Liver (tissue), 9 donors: ENCODE data around the gene PPP2R5A. TPM values are rescaled to one million over a fixed set of nuclear protein-coding genes. Genes with fewer than 3 reads are reported as not detected.

Experiments
- DNase-seq: peaks from one replicate; pipeline ENCODE4 v3.0.0-alpha.2; 2017; ENCODE audit warnings: low spot score
- H3K27ac ChIP-seq, 2 donors: one replicate each; pipeline ENCODE4 v1.7.0; 2013; ENCODE audit warnings: inconsistent platforms in 2 of 2, low read length in 2 of 2, control low read depth in 1 of 2, low read depth in 1 of 2, mild to moderate bottlenecking in 1 of 2
- H3K27me3 ChIP-seq, 4 donors: one replicate each; pipeline versions ENCODE4 v1.6.1 to v1.7.0; 2013; ENCODE audit warnings: low read length in 3 of 4, inconsistent platforms in 1 of 4, mild to moderate bottlenecking in 1 of 4, moderate library complexity in 1 of 4; ENCODE audit not compliant: control insufficient read depth in 4 of 4, insufficient read depth in 4 of 4
- H3K36me3 ChIP-seq, 4 donors: one replicate each; pipeline versions ENCODE4 v1.6.1 to v1.7.0; 2013; ENCODE audit warnings: low read length in 3 of 4, mild to moderate bottlenecking in 3 of 4, low read depth in 1 of 4, moderate library complexity in 1 of 4; ENCODE audit not compliant: control insufficient read depth in 4 of 4, insufficient read depth in 3 of 4
- H3K4me1 ChIP-seq, 4 donors: one replicate each; pipeline versions ENCODE4 v1.6.1 to v1.7.0; 2013; ENCODE audit warnings: low read length in 3 of 4, mild to moderate bottlenecking in 3 of 4, moderate library complexity in 1 of 4; ENCODE audit not compliant: control insufficient read depth in 4 of 4, insufficient read depth in 4 of 4
- H3K4me3 ChIP-seq, 3 donors: one replicate each; pipeline versions ENCODE4 v1.6.1 to v1.7.0; 2013; ENCODE audit warnings: low read length in 3 of 3, control low read depth in 1 of 3, low read depth in 1 of 3, mild to moderate bottlenecking in 1 of 3
- H3K9ac ChIP-seq, 2 donors: one replicate each; pipeline ENCODE4 v1.7.0; 2013; ENCODE audit warnings: low read length in 2 of 2, mild to moderate bottlenecking in 2 of 2, moderate library complexity in 2 of 2, control low read depth in 1 of 2, low read depth in 1 of 2
- H3K9me3 ChIP-seq, 4 donors: one replicate each; pipeline versions ENCODE4 v1.6.1 to v1.7.0; 2013; ENCODE audit warnings: low read length in 3 of 4; ENCODE audit not compliant: control insufficient read depth in 4 of 4
- CTCF ChIP-seq: fragments of 150-350 bp; IDR thresholded peaks from 2 replicates; pipeline ENCODE4 v1.5.1; 2017; ENCODE audit warnings: improper control_type of control experiment, low read depth, low read length; ENCODE audit not compliant: missing input control
- EGR1 ChIP-seq, 2 donors: IDR thresholded peaks; 2 replicates each; pipeline ENCODE4 v1.6.1; 2016 to 2018; ENCODE audit warnings: antibody characterized with exemption in 2 of 2, low read depth in 2 of 2
- FOXA1 ChIP-seq: IDR thresholded peaks from 2 replicates; pipeline ENCODE4 v1.6.1; 2016; ENCODE audit warnings: antibody characterized with exemption
- FOXA2 ChIP-seq: IDR thresholded peaks from 2 replicates; pipeline ENCODE4 v1.6.1; 2016; ENCODE audit warnings: antibody characterized with exemption
- GABPA ChIP-seq, 2 donors: IDR thresholded peaks in 1 of 2; conservative IDR thresholded peaks in 1 of 2; 2 replicates each; pipeline ENCODE4 v1.6.1; 2016; ENCODE audit warnings: antibody characterized with exemption in 2 of 2, mild to moderate bottlenecking in 1 of 2, moderate library complexity in 1 of 2
- HNF4A ChIP-seq, 2 donors: conservative IDR thresholded peaks; 2 replicates each; pipeline ENCODE4 v1.6.1; 2016; ENCODE audit warnings: antibody characterized with exemption in 2 of 2, mild to moderate bottlenecking in 2 of 2
- HNF4G ChIP-seq: IDR thresholded peaks from 2 replicates; pipeline ENCODE4 v1.6.1; 2016; ENCODE audit warnings: antibody characterized with exemption
- JUND ChIP-seq, 2 donors: IDR thresholded peaks; 2 replicates each; pipeline ENCODE4 v1.6.1; 2016; ENCODE audit warnings: antibody characterized with exemption in 2 of 2
- NR2F2 ChIP-seq: IDR thresholded peaks from 2 replicates; pipeline ENCODE4 v1.6.1; 2016; ENCODE audit warnings: antibody characterized with exemption
- RAD21 ChIP-seq, 2 donors: IDR thresholded peaks; 2 replicates each; pipeline ENCODE4 v1.6.1; 2016; ENCODE audit warnings: antibody characterized with exemption in 2 of 2, mild to moderate bottlenecking in 2 of 2
- RXRA ChIP-seq, 2 donors: IDR thresholded peaks; 2 replicates each; pipeline ENCODE4 v1.6.1; 2017 to 2018; ENCODE audit warnings: antibody characterized with exemption in 2 of 2, mild to moderate bottlenecking in 1 of 2
- SP1 ChIP-seq: IDR thresholded peaks from 2 replicates; pipeline ENCODE4 v1.6.1; 2018; ENCODE audit warnings: antibody characterized with exemption, mild to moderate bottlenecking
- TAF1 ChIP-seq: conservative IDR thresholded peaks from 2 replicates; pipeline ENCODE4 v1.6.1; 2016; ENCODE audit warnings: antibody characterized with exemption, mild to moderate bottlenecking
- YY1 ChIP-seq: IDR thresholded peaks from 2 replicates; pipeline ENCODE4 v1.6.1; 2016; ENCODE audit warnings: antibody characterized with exemption, mild to moderate bottlenecking
- ZBTB33 ChIP-seq: IDR thresholded peaks from 2 replicates; pipeline ENCODE4 v1.6.1; 2016; ENCODE audit warnings: antibody characterized with exemption
- WGBS: extraction: QIAGEN DNeasy Blood & Tissue Kit; methylation state at CpG from one replicate; pipeline ENCODE4 v1.1.7; 2013; 5-methylcytosine and 5-hydroxymethylcytosine counted together
- polyA plus RNA-seq, 2 donors: library from polyadenylated mRNA; stranded (reverse) in 1 of 2; unstranded in 1 of 2; fragments of 200-250 nt in 1 of 2; fragments of >200 nt in 1 of 2; fragmentation: Nextera tagmentation in 1 of 2; extraction: Ambion mirVana in 1 of 2; gene quantifications; one replicate each; pipeline versions ENCODE4 v1.2.1 to v1.2.3, GENCODE V29; 2013 to 2015
- total RNA-seq, 2 donors: library from RNA; depleted of rRNA; stranded (reverse); fragments of >200 nt; gene quantifications; one replicate each; pipeline ENCODE4 v1.2.3, GENCODE V29; 2014
- TF ChIP-seq, protein P1 (sequence below): IDR thresholded peaks from 2 replicates; pipeline ENCODE4 v1.6.1; 2016; ENCODE audit warnings: antibody characterized with exemption, mild to moderate bottlenecking
- TF ChIP-seq, protein P2 (sequence below): IDR thresholded peaks from 2 replicates; pipeline ENCODE4 v1.6.1; 2016; ENCODE audit warnings: antibody characterized with exemption
- TF ChIP-seq, protein P3 (sequence below): IDR thresholded peaks from 2 replicates; pipeline ENCODE4 v1.6.1; 2016; ENCODE audit warnings: antibody characterized with exemption
- donor health status: healthy.
- donor health status: healthy.
- donor health status: healthy.
- donor health status: healthy.
- donor health status: healthy.

Gene PPP2R5A
- total and polyA plus RNA-seq, 4 donors, result 22.9 to 40.7 (median 28.5) TPM

- H3K4me1 ChIP-seq, result peaks cover 3 to 38% (median 12%) of the 10 kb centered on the region in 4 donors
- peak overlapping the region in 1 of 3 donors; percentile 20 for H3K4me3 ChIP-seq
- peak overlapping the region; percentile 47 to 81 for H3K9ac ChIP-seq
- no peaks in the 10 kb centered on the region for H3K27me3 ChIP-seq
- DNase-seq, result no peak
- no peaks in the 10 kb centered on the region for H3K9me3 ChIP-seq
- H3K27ac ChIP-seq, result peak overlapping the region; percentile 87 to 96
- no peaks in the 10 kb centered on the region for H3K36me3 ChIP-seq
- TF ChIP-seq FOXA2, result no peak
- TF ChIP-seq EGR1 (IDR thresholded peaks at IDR 0.05; ENCODE audit: low read depth in 2 of 2), result no peak
- TF ChIP-seq FOXA1, result no peak
- no peak for TF ChIP-seq GABPA (IDR thresholded peaks at IDR 0.05 in 1 of 2, conservative IDR thresholded peaks at IDR 0.05 in 1 of 2)
- 68% methylated on average over 4 of the region's 4 CpGs for WGBS
Observed at GRCh38 chr1:212241957-212242287, 43.3 kb upstream of the PPP2R5A start.

DNA sequence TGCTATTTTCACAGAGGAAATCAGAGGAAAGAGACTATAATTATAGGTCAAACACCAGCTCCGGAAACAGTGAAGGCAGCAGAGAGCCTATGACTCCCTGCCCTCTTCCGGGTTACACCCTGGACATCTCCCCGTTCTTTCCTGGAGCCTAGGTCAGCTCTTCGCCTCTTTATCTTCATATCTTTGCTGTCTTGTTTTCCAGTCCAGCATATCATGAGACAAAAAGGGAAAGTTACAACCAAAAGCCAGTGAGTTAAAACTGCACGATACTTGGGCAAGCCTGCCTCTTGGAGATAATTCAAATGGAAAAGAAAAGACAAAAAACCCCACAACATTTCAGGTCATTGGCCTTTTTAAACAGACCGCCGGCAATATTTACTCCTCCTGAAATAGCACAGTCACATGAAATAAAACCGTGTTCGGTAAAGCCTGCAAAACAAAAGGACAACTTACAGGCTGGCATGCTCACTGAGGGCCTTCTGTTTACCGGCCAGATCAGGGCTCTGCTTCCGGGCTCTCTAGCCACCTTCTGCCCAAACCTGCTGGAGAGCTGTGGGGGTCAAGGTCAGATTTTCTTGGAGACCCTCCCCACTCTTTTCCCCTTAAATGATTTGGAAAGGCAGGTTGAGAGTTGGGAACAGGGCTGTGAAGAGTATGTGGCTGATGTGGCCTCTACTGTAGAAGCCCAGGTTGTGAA, 42.8 kb upstream of the PPP2R5A start:
- H3K9ac ChIP-seq, result peak overlapping the region; percentile 47 to 81
- peak overlapping the region in 1 of 3 donors; percentile 20 for H3K4me3 ChIP-seq
- H3K36me3 ChIP-seq, result no peaks in the 10 kb centered on the region
- H3K27ac ChIP-seq, result peak overlapping the region; percentile 87 to 96
- DNase-seq, result no peak
- WGBS, result 17% methylated on average over 11 of the region's 11 CpGs
- H3K4me1 ChIP-seq, result peaks cover 2 to 36% (median 12%) of the 10 kb centered on the region in 4 donors
- H3K27me3 ChIP-seq, result no peaks in the 10 kb centered on the region
- TF ChIP-seq NR2F2 (peak; percentile 82), YY1 (peak; percentile 84), RAD21 (IDR thresholded peaks at IDR 0.05) (peak; percentile 59 to 69), CTCF (no peak), HNF4G (no peak), FOXA2 (peak; percentile 90), HNF4A (conservative IDR thresholded peaks at IDR 0.05) (peak; percentile 75 to 77), RXRA (IDR thresholded peaks at IDR 0.05) (peak; percentile 96 to 98), SP1 (peak; percentile 95), EGR1 (IDR thresholded peaks at IDR 0.05; ENCODE audit: low read depth in 2 of 2) (peak in 1 of 2 donors; percentile 73), TAF1 (peak; percentile 65), JUND (IDR thresholded peaks at IDR 0.05) (peak in 1 of 2 donors; percentile 84), ZBTB33 (peak; percentile 92), GABPA (IDR thresholded peaks at IDR 0.05 in 1 of 2, conservative IDR thresholded peaks at IDR 0.05 in 1 of 2) (peak; percentile 16 to 42), FOXA1 (peak; percentile 92)
- TF ChIP-seq, protein P1, sequence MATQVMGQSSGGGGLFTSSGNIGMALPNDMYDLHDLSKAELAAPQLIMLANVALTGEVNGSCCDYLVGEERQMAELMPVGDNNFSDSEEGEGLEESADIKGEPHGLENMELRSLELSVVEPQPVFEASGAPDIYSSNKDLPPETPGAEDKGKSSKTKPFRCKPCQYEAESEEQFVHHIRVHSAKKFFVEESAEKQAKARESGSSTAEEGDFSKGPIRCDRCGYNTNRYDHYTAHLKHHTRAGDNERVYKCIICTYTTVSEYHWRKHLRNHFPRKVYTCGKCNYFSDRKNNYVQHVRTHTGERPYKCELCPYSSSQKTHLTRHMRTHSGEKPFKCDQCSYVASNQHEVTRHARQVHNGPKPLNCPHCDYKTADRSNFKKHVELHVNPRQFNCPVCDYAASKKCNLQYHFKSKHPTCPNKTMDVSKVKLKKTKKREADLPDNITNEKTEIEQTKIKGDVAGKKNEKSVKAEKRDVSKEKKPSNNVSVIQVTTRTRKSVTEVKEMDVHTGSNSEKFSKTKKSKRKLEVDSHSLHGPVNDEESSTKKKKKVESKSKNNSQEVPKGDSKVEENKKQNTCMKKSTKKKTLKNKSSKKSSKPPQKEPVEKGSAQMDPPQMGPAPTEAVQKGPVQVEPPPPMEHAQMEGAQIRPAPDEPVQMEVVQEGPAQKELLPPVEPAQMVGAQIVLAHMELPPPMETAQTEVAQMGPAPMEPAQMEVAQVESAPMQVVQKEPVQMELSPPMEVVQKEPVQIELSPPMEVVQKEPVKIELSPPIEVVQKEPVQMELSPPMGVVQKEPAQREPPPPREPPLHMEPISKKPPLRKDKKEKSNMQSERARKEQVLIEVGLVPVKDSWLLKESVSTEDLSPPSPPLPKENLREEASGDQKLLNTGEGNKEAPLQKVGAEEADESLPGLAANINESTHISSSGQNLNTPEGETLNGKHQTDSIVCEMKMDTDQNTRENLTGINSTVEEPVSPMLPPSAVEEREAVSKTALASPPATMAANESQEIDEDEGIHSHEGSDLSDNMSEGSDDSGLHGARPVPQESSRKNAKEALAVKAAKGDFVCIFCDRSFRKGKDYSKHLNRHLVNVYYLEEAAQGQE, result peak; percentile 75
- TF ChIP-seq, protein P2, sequence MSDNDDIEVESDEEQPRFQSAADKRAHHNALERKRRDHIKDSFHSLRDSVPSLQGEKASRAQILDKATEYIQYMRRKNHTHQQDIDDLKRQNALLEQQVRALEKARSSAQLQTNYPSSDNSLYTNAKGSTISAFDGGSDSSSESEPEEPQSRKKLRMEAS, result peak; percentile 80
- TF ChIP-seq, protein P3, sequence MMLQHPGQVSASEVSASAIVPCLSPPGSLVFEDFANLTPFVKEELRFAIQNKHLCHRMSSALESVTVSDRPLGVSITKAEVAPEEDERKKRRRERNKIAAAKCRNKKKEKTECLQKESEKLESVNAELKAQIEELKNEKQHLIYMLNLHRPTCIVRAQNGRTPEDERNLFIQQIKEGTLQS, result peak; percentile 29
- H3K9me3 ChIP-seq, result no peaks in the 10 kb centered on the region
